ENCODE results near the gene CAV1. TPM values are rescaled to one million over a fixed set of nuclear protein-coding genes. Genes with fewer than 3 reads are reported as not detected.

Gene CAV1
- total RNA-seq, 1 donor, result 887 TPM

DNA sequence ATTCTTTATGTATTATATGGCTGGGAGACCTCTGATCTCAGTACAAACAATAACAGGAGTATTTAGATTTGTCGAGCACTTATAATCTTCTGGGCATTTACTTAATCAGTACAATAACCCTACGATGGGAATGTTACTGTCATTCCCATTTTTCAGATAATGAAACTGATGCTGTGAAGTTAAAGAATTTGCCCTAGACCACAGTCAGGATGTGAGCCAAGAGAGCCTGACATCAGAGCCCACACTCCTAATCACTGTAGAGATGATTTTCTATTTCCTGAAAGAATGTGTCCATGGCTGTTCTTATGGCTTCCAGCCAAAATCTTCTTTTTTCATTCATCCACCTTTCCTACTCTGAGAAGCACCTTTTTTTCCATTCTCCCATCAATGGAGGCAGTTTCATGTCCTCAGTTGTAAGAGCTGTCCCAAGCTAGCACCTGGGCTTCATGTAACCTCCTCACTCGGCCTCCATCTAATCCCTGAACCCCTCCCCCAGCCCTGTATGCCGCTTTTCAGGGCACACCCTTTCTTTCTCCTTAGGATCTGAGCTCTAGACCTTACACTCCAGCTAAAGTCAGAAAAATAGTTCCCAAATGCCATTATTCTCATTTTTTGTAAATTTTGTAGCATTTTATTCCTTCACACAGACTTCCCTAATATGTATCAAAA lies 12.2 kb upstream of the CAV1 start:
- DNase-seq (ENCODE audit: low read depth), result peak; percentile 68
- TF ChIP-seq, protein P1, sequence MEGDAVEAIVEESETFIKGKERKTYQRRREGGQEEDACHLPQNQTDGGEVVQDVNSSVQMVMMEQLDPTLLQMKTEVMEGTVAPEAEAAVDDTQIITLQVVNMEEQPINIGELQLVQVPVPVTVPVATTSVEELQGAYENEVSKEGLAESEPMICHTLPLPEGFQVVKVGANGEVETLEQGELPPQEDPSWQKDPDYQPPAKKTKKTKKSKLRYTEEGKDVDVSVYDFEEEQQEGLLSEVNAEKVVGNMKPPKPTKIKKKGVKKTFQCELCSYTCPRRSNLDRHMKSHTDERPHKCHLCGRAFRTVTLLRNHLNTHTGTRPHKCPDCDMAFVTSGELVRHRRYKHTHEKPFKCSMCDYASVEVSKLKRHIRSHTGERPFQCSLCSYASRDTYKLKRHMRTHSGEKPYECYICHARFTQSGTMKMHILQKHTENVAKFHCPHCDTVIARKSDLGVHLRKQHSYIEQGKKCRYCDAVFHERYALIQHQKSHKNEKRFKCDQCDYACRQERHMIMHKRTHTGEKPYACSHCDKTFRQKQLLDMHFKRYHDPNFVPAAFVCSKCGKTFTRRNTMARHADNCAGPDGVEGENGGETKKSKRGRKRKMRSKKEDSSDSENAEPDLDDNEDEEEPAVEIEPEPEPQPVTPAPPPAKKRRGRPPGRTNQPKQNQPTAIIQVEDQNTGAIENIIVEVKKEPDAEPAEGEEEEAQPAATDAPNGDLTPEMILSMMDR (IDR thresholded peaks at IDR 0.05; ENCODE audit: insufficient read depth, low read depth, low read length), result no peak
- peak overlapping the region; percentile 43 for H3K4me3 ChIP-seq (ENCODE audit: low read depth, low read length)

DNA sequence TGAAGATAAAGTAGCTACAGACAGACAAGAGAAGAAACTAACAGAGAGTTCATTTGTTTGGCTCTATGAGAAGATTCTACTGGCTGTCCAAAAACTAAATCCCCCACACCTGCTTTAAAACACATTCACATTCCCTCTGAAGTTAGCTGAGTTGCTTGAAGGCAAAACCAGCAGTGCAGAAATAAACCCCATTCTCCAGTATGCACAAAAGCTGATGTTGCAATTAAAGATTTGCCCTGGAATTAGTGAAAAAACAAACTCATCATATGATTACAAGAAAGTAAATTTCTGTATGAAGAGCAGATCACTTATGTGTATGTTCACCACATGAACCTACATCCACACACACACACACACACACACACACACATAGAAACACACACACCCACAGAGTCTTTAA lies 9.3 kb upstream of the CAV1 start:
- TF ChIP-seq, protein P1 (IDR thresholded peaks at IDR 0.05; ENCODE audit: insufficient read depth, low read depth, low read length), result no peak
- H3K4me3 ChIP-seq (ENCODE audit: low read depth, low read length), result no peak overlapping the region
- no peak for DNase-seq (ENCODE audit: low read depth)

DNA sequence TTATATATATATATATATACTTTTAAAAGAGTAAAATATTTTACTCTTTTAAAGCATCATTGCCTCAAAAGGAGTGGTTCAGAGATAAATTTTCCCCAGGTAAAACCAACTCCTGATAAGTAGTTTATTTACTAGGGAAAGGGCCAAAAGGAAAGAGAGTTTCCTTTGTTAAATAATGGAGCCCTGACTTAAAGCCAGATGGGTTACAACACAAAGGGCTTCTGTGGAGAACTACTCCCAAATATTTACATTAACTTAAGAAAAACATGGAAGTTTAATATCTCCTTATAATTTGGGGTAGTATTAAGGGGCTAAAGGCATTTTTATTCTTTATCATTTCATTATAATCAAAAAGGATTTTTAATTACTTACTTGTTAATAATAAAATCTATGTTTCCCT lies 8.5 kb upstream of the CAV1 start:
- no peak overlapping the region for H3K4me3 ChIP-seq (ENCODE audit: low read depth, low read length)
- DNase-seq (ENCODE audit: low read depth), result no peak
- TF ChIP-seq, protein P1 (IDR thresholded peaks at IDR 0.05; ENCODE audit: insufficient read depth, low read depth, low read length), result no peak

DNA sequence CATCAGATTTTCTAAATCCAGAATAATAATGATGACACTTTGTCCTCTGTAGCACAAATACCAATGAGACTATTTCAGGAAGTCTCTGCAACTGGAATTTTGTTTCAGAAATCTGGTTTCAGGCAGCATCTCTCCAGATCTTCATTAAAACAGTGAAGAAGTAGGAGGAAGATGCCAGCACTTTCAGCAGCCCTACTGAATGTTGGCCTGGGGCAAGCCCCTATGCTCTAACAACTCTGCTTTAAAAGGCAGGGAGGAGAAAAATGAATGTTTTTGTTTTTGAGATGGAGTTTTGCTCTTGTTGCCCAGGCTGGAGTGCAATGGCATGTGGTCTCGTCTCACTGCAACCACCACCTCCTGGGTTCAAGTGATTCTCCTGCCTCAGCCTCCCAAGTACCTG lies 7.2 kb upstream of the CAV1 start:
- TF ChIP-seq, protein P1 (IDR thresholded peaks at IDR 0.05; ENCODE audit: insufficient read depth, low read depth, low read length), result no peak
- H3K4me3 ChIP-seq (ENCODE audit: low read depth, low read length), result no peak overlapping the region
- no peak for DNase-seq (ENCODE audit: low read depth)

DNA sequence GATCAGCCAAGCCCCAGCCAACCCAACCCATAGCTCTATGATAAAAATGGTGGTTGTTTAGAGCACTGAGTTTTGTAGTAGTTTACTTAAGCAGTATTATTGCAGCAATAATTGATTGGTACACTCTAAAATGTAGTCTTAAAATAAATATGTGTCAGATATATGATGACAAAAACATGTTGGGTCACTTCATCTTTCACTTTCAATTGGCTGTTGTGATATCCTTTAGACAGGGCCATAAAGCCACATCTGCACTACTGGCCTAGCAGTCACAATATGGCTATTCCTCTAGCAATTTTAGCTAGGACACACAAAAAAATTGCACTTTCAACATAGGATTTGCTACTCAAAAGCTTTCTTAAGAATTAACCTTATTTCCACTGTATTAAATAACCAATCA lies 5.9 kb upstream of the CAV1 start:
- H3K4me3 ChIP-seq (ENCODE audit: low read depth, low read length), result no peak overlapping the region
- no peak for DNase-seq (ENCODE audit: low read depth)
- TF ChIP-seq, protein P1 (IDR thresholded peaks at IDR 0.05; ENCODE audit: insufficient read depth, low read depth, low read length), result no peak

DNA sequence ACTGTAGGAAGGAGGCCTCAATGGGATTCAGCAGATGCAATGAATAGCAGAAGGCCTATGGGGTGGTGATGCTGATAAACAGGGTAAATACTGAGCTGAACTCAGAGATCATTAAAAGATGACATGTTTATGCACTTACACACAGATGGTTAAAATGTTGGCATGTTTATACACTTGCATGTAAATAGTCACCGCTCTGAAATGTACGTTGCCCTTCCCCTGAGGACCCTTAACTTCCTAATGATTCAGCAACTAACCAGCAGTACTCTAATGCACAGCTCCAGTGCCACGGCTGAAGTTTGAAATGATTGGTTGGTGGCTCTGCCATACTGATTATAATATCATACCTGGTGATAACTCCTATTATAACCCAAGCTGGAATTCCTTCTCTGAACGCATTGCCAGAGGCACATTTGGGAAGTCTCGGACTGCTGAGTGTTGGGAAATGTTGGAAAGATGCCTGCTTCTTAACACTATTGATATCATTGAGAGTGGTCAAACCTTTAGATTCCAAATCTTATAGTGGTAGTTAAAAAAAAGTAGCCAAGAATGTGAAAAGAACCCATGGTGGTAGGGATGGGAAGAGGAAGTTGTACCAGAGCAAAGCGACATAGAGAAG lies 3.7 kb upstream of the CAV1 start:
- peak; percentile 66 for DNase-seq (ENCODE audit: low read depth)
- TF ChIP-seq, protein P1 (IDR thresholded peaks at IDR 0.05; ENCODE audit: insufficient read depth, low read depth, low read length), result no peak
- no peak overlapping the region for H3K4me3 ChIP-seq (ENCODE audit: low read depth, low read length)
